Measurements from ENCODE around the gene RRP36.
"Not testable (repeated sequence)": the region's sequence is repeated elsewhere in the genome, so short reads cannot be mapped to it uniquely, and the experiment has no call there.

The RRP36 gene

GRCh38 chr6:43037706-43038105, 16.3 kb downstream of the RRP36 start:
- DNase-seq (ENCODE audit: low read depth, low spot score) = no peak

- no peak for DNase-seq (ENCODE audit: low read depth, low spot score)
Observed at GRCh38 chr6:43038727-43039126, 17.3 kb downstream of the RRP36 start.

GRCh38 chr6:43040542-43041257, 19.3 kb downstream of the RRP36 start:
- no peak for DNase-seq (ENCODE audit: low read depth, low spot score)

GRCh38 chr6:43041475-43041874, 20.1 kb downstream of the RRP36 start:
- DNase-seq (ENCODE audit: low read depth, low spot score) = not testable (repeated sequence)

GRCh38 chr6:43043310-43043709, 21.9 kb downstream of the RRP36 start:
- DNase-seq (ENCODE audit: low read depth, low spot score) = no peak

GRCh38 chr6:43045371-43045930, 24.0 kb downstream of the RRP36 start:
- no peak for DNase-seq (ENCODE audit: low read depth, low spot score)

GRCh38 chr6:43047998-43048397, 26.6 kb downstream of the RRP36 start:
- DNase-seq (ENCODE audit: low read depth, low spot score) = no peak

GRCh38 chr6:43050981-43051380, 29.6 kb downstream of the RRP36 start:
- DNase-seq (ENCODE audit: low read depth, low spot score) = no peak

- DNase-seq (ENCODE audit: low read depth, low spot score) = no peak
Observed at GRCh38 chr6:43052225-43052841, 30.9 kb downstream of the RRP36 start.

GRCh38 chr6:43052842-43053544, 31.6 kb downstream of the RRP36 start:
- DNase-seq (ENCODE audit: low read depth, low spot score) = no peak

- peak; percentile 78 for DNase-seq (ENCODE audit: low read depth, low spot score)
Observed at GRCh38 chr6:43053545-43054205, 32.3 kb downstream of the RRP36 start, which contains the start of gene CUL7. TSS of gene CUL7 (minus strand) at chr6:43053851. CDS start at chr6:43052788, 1,063 bp downstream.

- DNase-seq (ENCODE audit: low read depth, low spot score) = no peak
Observed at GRCh38 chr6:43054206-43054943, 33.0 kb downstream of the RRP36 start.

- no peak for DNase-seq (ENCODE audit: low read depth, low spot score)
Observed at GRCh38 chr6:43055966-43056365, 34.5 kb downstream of the RRP36 start.

GRCh38 chr6:43058531-43058930, 37.1 kb downstream of the RRP36 start:
- no peak for DNase-seq (ENCODE audit: low read depth, low spot score)

- peak; percentile 96 for DNase-seq (ENCODE audit: low read depth, low spot score)
Observed at GRCh38 chr6:43059168-43060033, 38.0 kb downstream of the RRP36 start, which contains the start of the genes KLC4 and MRPL2. TSS of gene KLC4 (plus strand) at chr6:43059631. CDS start at chr6:43061336, 1,705 bp downstream. TSS of gene MRPL2 (minus strand) at chr6:43059434. CDS start at chr6:43059381, 53 bp downstream.

- DNase-seq (ENCODE audit: low read depth, low spot score) = no peak
Observed at GRCh38 chr6:43060034-43060754, 38.8 kb downstream of the RRP36 start.

- no peak for DNase-seq (ENCODE audit: low read depth, low spot score)
Observed at GRCh38 chr6:43060755-43061633, 39.6 kb downstream of the RRP36 start.

GRCh38 chr6:43061861-43062260, 40.4 kb downstream of the RRP36 start:
- no peak for DNase-seq (ENCODE audit: low read depth, low spot score)
